Cortex of kidney (tissue), 1 donor: ENCODE results near the gene PKNOX1.
"Not testable (repeated sequence)": the region's sequence is repeated elsewhere in the genome, so short reads cannot be mapped to it uniquely, and the experiment has no call there.

ENCODE experiments used
- DNase-seq: peaks from one replicate; lab custom pipeline; 2025; lab: John Stamatoyannopoulos, UW

PKNOX1 gene

GRCh38 chr21:42973991-42974831 is at the start of gene PKNOX1:
Gene PKNOX1 (plus strand): TSS chr21:42974562. CDS start chr21:43004382, 29,820 bp downstream.
- peak; percentile 90 for DNase-seq

GRCh38 chr21:42925114-42925926 is 49.0 kb upstream of the PKNOX1 start, which contains the start of gene ERVH48-1:
Gene ERVH48-1 (minus strand): TSS chr21:42925630. CDS start chr21:42919006, 6,624 bp downstream.
- DNase-seq: no peak

GRCh38 chr21:42927474-42928200 is 46.7 kb upstream of the PKNOX1 start:
- not testable (repeated sequence) for DNase-seq

- DNase-seq: no peak
Observed at GRCh38 chr21:42929969-42930368, 44.4 kb upstream of the PKNOX1 start.

- no peak for DNase-seq
Observed at GRCh38 chr21:42931560-42932235, 42.7 kb upstream of the PKNOX1 start.

- not testable (repeated sequence) for DNase-seq
Observed at GRCh38 chr21:42932378-42933136, 41.8 kb upstream of the PKNOX1 start.

GRCh38 chr21:42933137-42933970 is 41.0 kb upstream of the PKNOX1 start:
- not testable (repeated sequence) for DNase-seq

- not testable (repeated sequence) for DNase-seq
Observed at GRCh38 chr21:42933973-42934372, 40.4 kb upstream of the PKNOX1 start.

- DNase-seq: not testable (repeated sequence)
Observed at GRCh38 chr21:42936360-42936759, 38.0 kb upstream of the PKNOX1 start.

GRCh38 chr21:42937034-42937940 is 37.1 kb upstream of the PKNOX1 start:
- not testable (repeated sequence) for DNase-seq

- DNase-seq: no peak
Observed at GRCh38 chr21:42937960-42938605, 36.3 kb upstream of the PKNOX1 start.

- not testable (repeated sequence) for DNase-seq
Observed at GRCh38 chr21:42938606-42938995, 35.8 kb upstream of the PKNOX1 start.

- DNase-seq: no peak
Observed at GRCh38 chr21:42939582-42940413, 34.6 kb upstream of the PKNOX1 start.

- no peak for DNase-seq
Observed at GRCh38 chr21:42941696-42942085, 32.7 kb upstream of the PKNOX1 start.

GRCh38 chr21:42942244-42942643 is 32.1 kb upstream of the PKNOX1 start:
- no peak for DNase-seq

GRCh38 chr21:42949094-42949755 is 25.1 kb upstream of the PKNOX1 start:
- DNase-seq: not testable (repeated sequence)

- not testable (repeated sequence) for DNase-seq
Observed at GRCh38 chr21:42951193-42951592, 23.2 kb upstream of the PKNOX1 start.
